Measurements from ENCODE around the gene SLC27A3. TPM values are rescaled to one million over a fixed set of nuclear protein-coding genes. Genes with fewer than 3 reads are reported as not detected.

SLC27A3 gene
- total and polyA plus RNA-seq, 9 of the 15 experiments (the other 6 are each of a cell fraction or from before 2014, with no cell fraction given): 0.57 to 5.2 (median 2.8) TPM

GRCh38 chr1:153816283-153816889, 41.2 kb downstream of the SLC27A3 start (continued):
- no peak for TF ChIP-seq ZNF408 (CRISPR knock-in tag; IDR thresholded peaks at IDR 0.05; ENCODE audit: low read depth)
- no peak for TF ChIP-seq POLR2H (tag; IDR thresholded peaks at IDR 0.05; ENCODE audit: low read depth)
- no peak for TF ChIP-seq ZNF717 (CRISPR knock-in tag; IDR thresholded peaks at IDR 0.05)
- no peak for TF ChIP-seq PHB (CRISPR knock-in tag; IDR thresholded peaks at IDR 0.05)
- TF ChIP-seq SAFB2 (IDR thresholded peaks at IDR 0.05; ENCODE audit: borderline replicate concordance, low read depth, low read length, severe bottlenecking): no peak
- TF ChIP-seq SREBF1 (IDR thresholded peaks at IDR 0.05; ENCODE audit: borderline replicate concordance, low read depth, low read length): no peak

DNA sequence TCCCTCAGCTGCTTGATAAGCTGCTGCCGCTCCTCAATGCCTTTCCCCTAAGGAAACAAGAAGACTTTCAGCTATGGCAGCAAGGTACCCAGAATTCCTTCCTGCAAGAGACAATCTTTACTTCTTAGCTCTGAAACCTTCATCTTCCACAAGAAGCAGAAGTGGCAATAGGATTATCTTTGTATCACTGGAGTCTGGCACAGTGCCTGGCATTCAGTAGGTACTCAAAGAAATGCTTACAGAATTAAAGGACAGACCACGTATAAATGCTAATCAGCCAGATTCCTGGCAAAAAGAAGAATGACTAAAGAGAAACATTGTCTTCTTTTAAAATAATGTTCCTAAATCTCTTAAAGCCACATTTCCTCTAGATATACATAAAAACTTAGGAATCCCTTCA, 43.7 kb downstream of the SLC27A3 start:
- Histone ChIP-seq H3K4me1 (replicated peaks in 1 of 2; ENCODE audit: control insufficient read depth in 2 of 2, insufficient read depth in 2 of 2, low read length in 2 of 2) (no peaks in the 10 kb centered on the region), H3K9me1 (ENCODE audit: control insufficient read depth, insufficient read depth, low read length) (no peaks in the 10 kb centered on the region), H3K27ac (ENCODE audit: extremely low read depth, low read depth, low read length) (no peak overlapping the region), H3K9ac (ENCODE audit: insufficient read depth in 1 of 2, low read depth in 2 of 2, low read length in 2 of 2) (no peak overlapping the region), H3K79me2 (ENCODE audit: control insufficient read depth, insufficient read depth, low read length) (no peaks in the 10 kb centered on the region), H2AFZ (ENCODE audit: low read depth, low read length) (no peak overlapping the region), H3K36me3 (ENCODE audit: control insufficient read depth, insufficient read depth, low read length) (peaks cover 58% of the 10 kb centered on the region), H3K9me3 (replicated peaks; ENCODE audit: control insufficient read depth, insufficient read depth, low read depth, low read length) (no peaks in the 10 kb centered on the region), H3K4me3 (no peak overlapping the region), H4K20me1 (replicated peaks; ENCODE audit: control insufficient read depth, insufficient read depth, low read length) (no peaks in the 10 kb centered on the region), H3K27me3 (ENCODE audit: control insufficient read depth in 2 of 2, insufficient read depth in 2 of 2, low read length in 2 of 2) (no peaks in the 10 kb centered on the region), H3K4me2 (ENCODE audit: insufficient read depth, low read length) (no peak overlapping the region)
- POLR2A ChIA-PET: interaction anchor here (1.0 to 2.2 kb wide), 2 partner anchors 8 to 171 kb away, joined by 3 to 7 read pairs; partner anchors contain the start of gene RPS27
- BruUV-seq (replicated peaks): no TSS peak
- WGBS (ENCODE audit: insufficient coverage, low coverage, missing lambda C conversion rate): 82% methylated on average over 2 of the region's 2 CpGs
- ATAC-seq (no peak), FAIRE-seq (no peak), DNase-seq (ENCODE audit: extremely low read depth in 1 of 4, low spot score in 3 of 4) (no peak)
- intact Hi-C loops (cut with micrococcal nuclease): no loop called here
- in situ Hi-C loops (cut with MboI): no loop called here
- CTCF ChIA-PET (ENCODE audit: low intra/inter-chr PET ratio): no interaction called here
- TF ChIP-seq ZNF584 (CRISPR knock-in tag; IDR thresholded peaks at IDR 0.05; ENCODE audit: low read depth) (no peak), GABPB2 (CRISPR knock-in tag; conservative IDR thresholded peaks at IDR 0.05) (no peak), NCOA6 (IDR thresholded peaks at IDR 0.05) (no peak), MAFF (IDR thresholded peaks at IDR 0.05; ENCODE audit: low read length) (no peak), EZH2 (IDR thresholded peaks at IDR 0.05; ENCODE audit: borderline replicate concordance, low read depth, low read length) (no peak), ETV6 (IDR thresholded peaks at IDR 0.05; ENCODE audit: borderline replicate concordance in 1 of 2, low read depth in 2 of 2, low read length in 1 of 2) (no peak), ETV6 (CRISPR knock-in tag; IDR thresholded peaks at IDR 0.05; ENCODE audit: borderline replicate concordance) (no peak), IRF2 (CRISPR knock-in tag; IDR thresholded peaks at IDR 0.05) (no peak), L3MBTL2 (IDR thresholded peaks at IDR 0.05) (no peak), SMARCA5 (IDR thresholded peaks at IDR 0.05) (no peak), JUNB (CRISPR knock-in tag; conservative IDR thresholded peaks at IDR 0.05) (no peak), ZBTB34 (CRISPR knock-in tag; IDR thresholded peaks at IDR 0.05) (no peak), BRF1 (IDR thresholded peaks at IDR 0.05; ENCODE audit: borderline replicate concordance, extremely low read depth, insufficient read length) (no peak), ZEB2 (IDR thresholded peaks at IDR 0.05) (no peak), SPI1 (IDR thresholded peaks at IDR 0.05; ENCODE audit: borderline replicate concordance, low read depth, low read length) (no peak), ZNF12 (CRISPR knock-in tag; IDR thresholded peaks at IDR 0.05) (no peak), TCF7 (IDR thresholded peaks at IDR 0.05; ENCODE audit: borderline replicate concordance) (no peak), SP2 (IDR thresholded peaks at IDR 0.05; ENCODE audit: extremely low read depth, low read depth, low read length, poor library complexity, severe bottlenecking) (no peak), EGR1 (conservative IDR thresholded peaks at IDR 0.05) (no peak)

All from K562 (cell line).